GM18505 (cell line): ENCODE results near the gene LMF1.

Experiments used
- ATAC-seq: cut with Tn5 transposase; IDR thresholded peaks from one replicate; pipeline ENCODE4 v1.9.1; 2021; ENCODE audit not compliant: unreplicated experiment
- POLR2A ChIP-seq: IDR thresholded peaks from 4 replicates; pipeline ENCODE4 v1.6.1; 2011; ENCODE audit warnings: borderline replicate concordance; ENCODE audit not compliant: insufficient read depth, insufficient read length; ENCODE audit errors: extremely low read depth

LMF1 gene

DNA sequence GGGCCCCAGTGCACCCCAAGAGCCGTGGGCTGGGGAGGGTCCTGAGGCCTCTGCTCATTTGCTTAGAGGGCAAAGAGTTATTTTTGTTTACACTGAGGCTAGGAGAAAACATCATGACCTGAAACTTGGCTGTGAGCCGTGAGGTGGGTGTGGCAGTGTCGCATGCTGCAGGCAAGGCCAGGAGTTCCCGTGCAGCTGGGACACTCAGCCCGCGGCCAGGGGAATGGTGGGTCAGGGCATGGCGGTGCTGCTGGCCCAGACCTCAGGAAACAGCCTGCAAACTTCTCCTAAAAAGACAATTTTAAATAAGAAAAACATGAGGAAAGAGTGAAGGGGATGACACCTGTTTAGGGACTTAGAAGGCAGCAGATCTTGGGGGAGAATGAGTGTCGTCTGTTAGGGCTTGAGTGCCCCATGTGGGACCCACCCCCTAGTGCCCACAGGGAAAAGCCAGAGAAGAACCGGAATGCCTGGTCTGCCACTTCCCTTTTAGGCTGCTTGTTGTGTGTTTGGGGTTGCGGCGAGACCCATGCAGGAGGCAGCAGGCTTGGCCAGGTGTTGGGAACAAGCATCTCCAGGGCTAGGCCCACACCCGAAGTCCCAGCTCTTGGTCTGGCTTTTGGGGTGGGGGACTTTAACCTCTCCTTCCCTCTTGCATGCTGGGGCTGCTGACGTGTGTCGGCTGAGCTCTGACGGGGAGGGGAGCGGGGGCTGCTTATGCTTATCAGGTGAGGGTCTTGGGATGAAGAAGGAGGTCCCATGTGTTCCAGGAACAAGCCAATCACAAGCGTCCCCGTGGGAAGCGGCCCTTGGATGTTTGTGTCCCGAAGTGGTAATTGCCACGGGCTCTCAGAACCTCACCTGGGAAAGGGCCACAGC, 89.3 kb downstream of the LMF1 start:
- no peak for ATAC-seq

DNA sequence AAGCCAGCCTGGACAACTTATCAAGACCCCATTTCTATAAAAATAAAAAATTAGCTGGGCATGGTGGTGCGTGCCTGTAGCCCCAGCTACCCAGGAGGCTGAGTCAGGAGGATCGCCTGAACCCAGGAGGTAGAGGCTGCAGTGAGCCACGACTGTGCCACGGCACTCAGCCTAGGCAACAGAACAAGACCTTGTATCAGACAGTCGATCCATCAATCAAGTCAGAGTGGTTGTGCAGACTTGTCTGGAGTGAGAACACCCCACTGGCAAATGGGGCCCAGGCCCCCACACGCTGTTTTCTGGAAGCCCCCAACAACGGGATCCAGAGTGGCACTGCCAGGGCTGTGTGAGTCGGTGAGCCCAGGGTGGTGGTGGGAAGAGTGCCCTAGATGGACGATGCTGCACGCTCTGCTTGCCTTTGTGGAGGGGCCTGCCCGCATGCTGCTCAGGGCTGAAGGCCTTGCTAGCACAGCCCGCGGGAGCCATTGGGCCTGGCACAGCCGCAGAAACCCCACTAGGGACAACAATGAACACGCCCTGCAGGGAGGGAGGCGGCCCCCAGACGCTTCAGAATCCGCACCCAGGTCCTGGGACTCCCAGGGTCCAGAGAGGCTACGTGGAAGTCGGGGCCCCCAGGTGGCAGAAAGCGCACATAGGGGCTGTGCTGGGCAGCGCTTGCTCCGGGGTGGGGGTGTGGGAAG, 90.2 kb downstream of the LMF1 start:
- ATAC-seq = no peak

More for the DNA sequence above, 89.3 kb downstream of the LMF1 start:
- TF ChIP-seq POLR2A = no peak

DNA sequence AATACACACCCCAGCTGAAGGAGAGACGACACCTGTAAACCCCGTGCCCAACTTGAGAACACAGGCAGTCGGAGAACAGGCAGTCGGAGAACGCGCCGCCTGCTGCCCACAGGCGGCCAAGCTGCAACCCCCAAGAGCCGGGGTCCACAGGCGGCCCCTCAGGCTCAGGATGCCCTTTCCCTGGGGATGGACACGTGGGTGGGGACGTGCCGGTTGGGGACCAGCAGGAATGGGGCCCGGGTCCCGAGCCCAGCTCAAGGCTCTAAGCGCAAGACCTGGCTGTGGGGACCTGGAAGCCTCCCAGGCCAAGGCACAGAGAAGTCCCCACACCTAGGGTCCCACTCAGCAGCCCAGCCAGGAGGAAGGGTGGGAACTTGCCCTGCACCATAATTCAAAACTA, 90.8 kb downstream of the LMF1 start:
- TF ChIP-seq POLR2A = no peak
- no peak for ATAC-seq

More for the DNA sequence above, 90.2 kb downstream of the LMF1 start:
- no peak for TF ChIP-seq POLR2A

DNA sequence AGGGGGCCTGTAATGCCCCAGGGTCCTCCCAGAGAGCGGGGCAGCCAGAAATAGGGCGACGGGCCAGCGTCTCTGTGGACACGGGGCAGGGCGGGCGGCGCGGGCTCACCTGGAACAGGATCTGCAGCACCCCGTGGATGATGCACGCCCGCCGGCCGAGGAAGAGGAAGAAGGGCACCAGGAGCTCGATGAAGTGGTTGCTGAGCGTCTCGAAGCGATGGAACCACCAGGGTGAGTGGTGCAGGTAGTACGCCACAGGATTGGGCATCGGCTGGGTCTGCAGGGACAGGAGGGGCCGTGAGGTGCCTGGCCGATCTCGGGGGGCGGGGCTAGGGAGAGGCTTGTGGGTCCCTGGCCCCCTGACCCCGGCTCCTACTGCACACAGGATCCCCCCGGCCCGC, 91.3 kb downstream of the LMF1 start:
- no peak for TF ChIP-seq POLR2A
- no peak for ATAC-seq

DNA sequence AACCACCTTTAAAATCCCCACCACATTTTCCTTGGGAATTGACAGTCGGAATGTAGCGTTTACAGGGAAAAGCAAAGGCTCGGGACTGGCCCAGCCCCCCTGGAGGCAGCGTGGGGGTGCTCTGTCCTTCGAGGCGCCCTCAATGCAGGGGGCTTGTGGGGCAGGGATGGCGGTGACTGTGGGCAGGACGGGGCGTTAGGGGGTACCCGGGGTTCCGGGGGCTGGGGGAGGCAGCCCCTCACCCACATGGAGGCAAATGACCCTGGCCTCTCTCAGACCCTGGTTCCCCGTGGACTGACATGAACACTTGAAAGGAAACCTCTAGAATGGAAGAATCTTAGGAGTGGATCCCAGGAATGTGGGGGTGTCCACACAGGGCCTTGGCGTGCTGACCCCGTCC, 91.9 kb downstream of the LMF1 start:
- no peak for TF ChIP-seq POLR2A
- no peak for ATAC-seq

DNA sequence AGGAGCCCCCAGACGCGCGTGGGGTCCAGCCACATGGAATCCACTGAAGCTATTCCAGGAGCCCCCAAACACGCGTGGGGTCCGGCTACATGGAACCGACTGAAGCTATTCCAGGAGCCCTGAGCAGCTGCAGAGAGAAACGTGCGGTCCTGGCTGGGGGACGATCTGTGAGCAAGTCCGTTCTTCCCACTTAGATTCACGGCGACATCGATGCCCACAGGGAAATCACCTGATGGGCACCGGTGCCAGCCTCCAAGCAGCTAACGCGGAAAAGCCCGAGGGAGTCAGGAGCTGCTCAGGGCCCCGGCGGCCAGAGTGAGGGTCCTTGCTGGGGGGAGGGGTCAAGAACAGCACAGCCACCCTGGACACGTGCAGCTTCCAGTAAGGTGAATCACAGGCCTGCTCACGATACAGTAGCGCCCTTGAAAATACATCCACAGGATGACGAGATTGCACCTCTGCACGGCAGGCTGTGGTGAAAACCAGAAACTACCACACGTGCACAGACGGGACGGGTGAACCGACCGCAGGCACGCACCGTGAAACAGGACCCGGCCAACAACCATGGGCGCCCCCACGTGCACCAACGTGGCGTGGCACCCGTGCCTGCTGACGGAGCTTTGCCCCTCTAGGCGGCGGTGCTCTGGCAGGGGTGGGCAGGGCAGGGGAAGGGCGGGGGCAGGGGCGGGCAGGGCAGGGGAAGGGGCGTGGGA, 92.6 kb downstream of the LMF1 start:
- no peak for ATAC-seq
- TF ChIP-seq POLR2A = no peak

DNA sequence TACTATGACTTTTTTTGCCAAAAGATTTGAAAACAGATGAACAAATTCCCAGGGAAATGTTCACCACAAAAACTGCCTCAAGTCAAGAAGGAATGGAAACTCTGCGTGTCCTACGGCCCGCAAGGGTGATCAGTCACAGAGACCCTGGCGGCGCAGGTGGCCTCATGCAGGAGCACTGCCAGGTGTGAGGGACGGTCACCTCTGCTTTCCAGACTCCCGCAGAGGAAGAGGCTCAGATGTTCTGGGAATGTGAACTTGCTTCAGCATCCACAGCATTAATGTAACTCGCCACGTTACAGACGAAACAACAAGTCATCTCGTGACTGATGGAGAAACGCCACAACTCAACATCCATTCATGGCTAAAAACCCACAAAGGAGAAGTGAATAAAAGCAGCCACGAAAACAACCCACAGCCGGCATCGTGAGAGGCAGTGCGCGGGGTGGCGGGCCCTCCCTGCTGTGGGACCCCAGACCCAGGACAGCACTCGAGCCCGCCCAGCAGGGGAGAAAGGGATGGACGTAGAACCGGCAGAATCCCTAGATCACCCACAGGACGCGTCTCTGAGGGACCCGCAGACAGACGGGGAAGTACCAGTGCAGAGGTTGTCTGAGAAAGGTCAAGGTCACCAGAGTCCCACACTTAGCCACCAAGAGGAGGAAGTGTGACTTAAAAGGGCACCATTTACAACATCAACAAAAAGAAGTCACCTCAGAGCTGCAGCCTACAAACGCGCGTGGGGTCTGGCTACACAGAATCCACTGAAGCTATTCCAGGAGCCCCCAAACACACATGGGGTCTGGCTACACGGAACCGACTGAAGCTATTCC, 93.3 kb downstream of the LMF1 start:
- TF ChIP-seq POLR2A = no peak
- no peak for ATAC-seq

DNA sequence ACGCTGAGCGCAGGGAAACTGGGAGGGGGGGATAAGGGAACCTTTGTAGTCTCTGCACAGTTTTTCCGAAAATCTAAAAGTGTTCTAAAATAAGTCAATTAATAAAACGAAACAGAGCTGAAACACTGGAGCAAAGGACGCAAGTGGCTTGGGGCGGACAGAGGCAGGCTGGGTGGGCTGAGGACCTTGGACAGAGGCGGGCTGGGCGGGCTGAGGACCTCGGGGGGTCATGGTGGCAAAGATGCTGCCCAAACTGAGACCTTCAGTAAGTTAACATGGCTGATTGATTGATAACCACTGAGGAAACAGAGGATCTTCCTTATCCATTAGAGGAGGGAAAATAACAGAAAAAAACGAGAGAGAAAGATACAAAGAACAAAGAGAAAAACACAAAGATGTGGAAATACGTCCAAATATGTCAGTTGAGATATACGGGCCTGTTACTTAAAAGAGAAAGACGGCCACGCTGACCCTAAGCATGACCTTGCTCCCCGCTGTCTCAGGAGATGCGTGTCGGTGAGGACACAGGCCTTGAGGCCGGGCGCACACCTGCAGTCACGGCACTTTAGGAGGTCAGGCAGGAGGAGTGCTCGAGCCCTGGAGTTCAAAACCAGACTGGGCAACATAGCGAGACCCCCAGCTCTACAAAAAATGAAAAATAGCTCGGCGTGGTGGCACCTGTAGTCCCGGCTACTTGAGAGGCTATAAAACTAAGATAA, 94.1 kb downstream of the LMF1 start:
- ATAC-seq = no peak
- TF ChIP-seq POLR2A = no peak

DNA sequence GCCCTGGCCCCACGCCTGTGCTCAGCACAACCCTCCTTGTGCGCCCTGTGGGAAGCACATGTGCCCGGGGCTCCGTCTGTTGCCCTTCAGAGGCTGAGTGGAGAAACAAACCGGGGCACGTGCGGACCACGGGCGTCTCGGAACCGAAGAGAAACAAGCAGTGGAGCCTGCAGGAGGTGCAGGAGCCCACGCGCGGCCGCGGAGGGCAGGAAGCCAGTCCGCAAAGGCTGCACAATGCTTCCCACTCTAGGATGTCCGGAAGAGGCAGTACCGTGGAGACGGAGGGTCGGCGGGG, 94.8 kb downstream of the LMF1 start:
- no peak for ATAC-seq
- TF ChIP-seq POLR2A = no peak

DNA sequence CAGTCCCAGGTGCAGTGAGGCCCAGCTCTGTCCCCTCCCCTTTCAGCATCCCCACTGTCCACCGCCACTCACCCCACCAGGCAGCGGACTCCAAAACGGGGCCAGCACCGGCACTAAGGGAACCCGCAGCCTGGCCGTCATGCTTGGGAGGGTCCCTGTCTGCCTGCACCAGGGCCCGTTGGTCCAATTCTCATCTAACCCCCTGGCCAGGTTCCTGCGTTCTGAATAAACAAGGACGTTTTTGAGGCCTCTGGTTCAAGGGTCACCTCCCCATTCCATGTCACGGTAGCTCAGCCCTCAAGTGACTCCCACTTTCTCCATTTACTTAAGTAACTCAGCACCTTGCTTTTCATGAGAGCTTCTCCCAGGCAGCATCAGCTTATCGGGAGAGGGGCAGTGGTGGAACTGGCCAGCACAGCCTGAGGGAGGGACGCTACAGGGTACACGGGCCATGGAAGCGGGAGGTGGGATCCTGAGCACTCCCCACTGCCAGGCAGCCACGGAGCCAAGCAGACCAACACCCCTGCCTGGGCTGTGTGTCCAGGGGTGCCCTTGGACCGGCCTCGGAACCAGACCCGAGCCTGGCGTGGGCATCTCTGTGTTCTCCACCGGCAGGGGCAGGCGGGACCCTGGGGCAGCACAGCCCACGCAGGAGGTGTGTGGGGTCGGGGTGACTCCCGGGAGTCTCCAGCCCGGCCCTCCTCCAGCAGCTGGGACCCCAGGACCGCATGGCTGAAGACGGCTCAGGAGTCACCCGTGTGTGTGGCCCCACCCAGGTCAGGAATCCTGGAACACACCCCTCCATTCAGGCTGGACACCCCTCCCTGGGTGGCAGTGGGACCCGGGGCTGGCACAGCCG, 95.4 kb downstream of the LMF1 start:
- TF ChIP-seq POLR2A = no peak
- no peak for ATAC-seq

DNA sequence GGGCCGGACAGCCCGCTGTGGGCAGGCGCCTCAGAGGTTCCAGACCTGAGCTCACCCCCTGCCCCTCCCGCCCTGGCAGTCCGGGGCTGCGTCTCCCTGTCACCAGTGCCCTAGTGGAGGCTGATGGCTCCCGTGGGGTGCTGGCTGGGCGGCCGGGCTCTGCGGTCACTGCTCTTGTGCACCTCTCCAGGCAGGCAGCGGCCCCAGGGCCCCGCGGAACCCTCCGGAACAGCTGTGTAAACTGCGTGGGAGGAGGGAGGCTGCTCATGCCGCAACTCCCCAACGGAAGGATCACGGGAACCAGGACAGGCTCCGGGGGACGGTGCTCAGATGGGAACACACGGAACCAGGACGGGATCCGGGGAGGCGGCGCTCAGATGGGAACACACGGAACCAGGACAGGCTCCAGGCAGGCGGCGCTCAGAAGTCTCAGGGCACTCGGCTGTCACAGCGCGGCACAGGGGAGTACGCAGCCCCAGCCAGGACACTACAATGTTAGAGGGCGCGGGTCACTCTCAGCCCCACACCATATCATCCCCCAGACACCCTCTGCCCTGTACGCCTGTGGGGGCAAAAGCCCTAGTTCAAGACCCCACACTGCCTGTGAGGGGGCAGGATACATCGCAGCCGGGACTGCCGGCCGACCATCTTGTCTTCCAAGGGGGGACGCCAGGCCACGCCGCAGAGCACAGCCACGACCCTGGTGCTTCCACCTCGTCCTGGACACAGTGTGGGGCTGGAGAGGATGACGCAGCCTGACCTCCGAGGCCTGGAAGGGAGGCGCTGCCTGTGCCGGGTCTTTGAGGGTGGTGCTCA, 96.2 kb downstream of the LMF1 start:
- TF ChIP-seq POLR2A = no peak
- ATAC-seq = no peak

DNA sequence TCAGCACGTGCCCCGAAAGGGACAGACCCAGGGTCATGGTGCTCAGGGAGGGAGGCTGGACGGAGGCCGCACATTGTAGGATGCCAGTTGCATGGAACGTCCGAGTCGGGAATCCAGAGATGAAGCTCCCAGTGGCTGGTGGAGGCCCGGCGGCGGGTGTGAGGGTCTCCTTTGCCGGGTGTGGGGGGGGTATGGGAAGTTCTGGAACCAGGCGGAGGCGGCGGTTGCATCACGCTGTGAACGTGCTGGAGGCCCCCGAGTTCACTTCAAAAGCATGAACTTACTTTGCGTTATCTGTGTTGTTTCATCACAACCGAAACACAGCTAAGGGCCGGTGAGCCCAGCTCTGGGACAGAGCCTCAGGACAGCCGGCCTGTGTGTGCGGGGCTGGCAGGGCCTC, 96.9 kb downstream of the LMF1 start:
- TF ChIP-seq POLR2A = no peak
- no peak for ATAC-seq
